CD4-positive, alpha-beta T cell treated with Interleukin-6 for 4 hours (primary cell): ENCODE data around the gene LRRC74B.

Experiments
- DNase-seq: peaks from one replicate; pipeline ENCODE4 v3.0.0-alpha.2; 2020; ENCODE audit warnings: mixed read lengths

Gene LRRC74B

DNA sequence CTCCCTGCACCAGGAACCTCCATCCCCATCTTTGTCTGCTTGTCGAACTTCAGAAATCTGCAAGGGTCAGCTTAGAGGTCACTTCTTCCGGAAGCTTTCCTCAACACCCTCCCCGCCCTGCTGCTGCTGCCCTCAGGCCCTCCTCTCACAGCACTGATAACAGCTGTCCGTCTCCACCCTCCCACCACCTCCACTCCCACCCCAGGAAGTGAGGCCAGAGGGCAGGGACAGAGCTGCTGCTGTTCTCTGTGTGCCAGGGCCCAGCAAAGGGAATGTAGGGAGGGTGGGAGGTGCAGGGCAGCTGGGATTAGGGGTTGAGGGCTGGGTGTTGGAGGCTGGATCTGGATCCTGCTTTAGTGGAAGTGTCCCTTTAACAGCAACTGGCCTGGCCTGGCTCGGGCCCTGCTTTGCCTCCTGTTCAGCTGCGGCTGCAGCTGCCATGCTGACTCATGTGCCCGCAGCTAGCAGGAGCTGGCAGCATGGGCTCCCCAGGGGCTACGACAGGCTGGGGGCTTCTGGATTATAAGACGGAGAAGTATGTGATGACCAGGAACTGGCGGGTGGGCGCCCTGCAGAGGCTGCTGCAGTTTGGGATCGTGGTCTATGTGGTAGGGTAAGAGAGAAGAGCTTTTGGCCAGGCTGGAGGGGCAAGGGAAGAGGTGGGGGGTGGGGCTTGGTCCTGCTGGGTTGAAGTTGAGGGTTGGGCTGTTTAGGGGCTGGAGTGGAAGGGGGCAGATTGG lies 30.9 kb upstream of the LRRC74B start, which contains the start of gene P2RX6:
P2RX6 (plus strand) TSS at position 440 of the 740 bp plus-strand sequence; CDS start at position 450, 10 bp downstream.
- no peak for DNase-seq

GRCh38 chr22:21015466-21016006 lies 30.2 kb upstream of the LRRC74B start:
- DNase-seq: no peak

GRCh38 chr22:21016644-21017420 lies 28.9 kb upstream of the LRRC74B start:
- no peak for DNase-seq

DNA sequence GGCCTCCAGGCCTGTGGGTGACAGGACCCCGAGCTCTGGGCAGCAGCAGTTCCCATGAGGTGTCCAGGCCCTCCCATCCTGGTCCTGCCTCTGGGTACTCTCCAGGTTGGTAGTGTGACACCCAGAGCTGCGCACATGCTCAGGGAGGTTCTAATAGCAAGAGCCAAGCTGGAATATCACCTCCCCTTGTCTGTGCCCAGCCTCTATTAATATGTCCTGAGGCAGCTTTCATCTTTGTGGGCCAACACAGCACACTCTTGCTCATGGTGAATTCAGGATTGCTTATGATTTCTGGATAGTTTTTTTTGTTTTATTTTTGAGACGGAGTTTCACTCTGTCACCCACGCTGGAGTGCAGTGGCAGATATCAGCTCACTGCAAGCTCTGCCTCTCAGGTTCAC lies 27.4 kb upstream of the LRRC74B start:
- DNase-seq: no peak

- no peak for DNase-seq
These were observed 24.8 kb upstream of the LRRC74B start for GRCh38 chr22:21020802-21021429.

DNA sequence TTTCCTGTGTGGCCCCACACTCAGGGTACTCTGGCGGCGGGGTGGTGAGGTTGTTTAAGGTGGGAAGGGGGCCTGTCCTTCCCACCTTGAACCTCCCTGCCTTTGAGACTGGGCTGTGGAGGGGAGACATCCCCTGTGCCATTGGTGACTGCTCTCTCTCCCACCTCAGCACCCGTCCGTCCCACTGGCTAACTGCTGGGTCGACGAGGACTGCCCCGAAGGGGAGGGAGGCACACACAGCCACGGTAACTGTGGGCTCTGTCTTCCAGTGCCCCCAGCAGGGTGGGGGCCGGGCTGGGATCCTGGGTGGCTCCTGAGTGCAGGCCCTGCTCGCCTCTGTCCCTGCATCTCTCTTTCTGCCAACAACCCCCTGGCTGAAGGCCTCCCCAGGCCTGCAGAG lies 23.2 kb upstream of the LRRC74B start:
- no peak for DNase-seq

DNA sequence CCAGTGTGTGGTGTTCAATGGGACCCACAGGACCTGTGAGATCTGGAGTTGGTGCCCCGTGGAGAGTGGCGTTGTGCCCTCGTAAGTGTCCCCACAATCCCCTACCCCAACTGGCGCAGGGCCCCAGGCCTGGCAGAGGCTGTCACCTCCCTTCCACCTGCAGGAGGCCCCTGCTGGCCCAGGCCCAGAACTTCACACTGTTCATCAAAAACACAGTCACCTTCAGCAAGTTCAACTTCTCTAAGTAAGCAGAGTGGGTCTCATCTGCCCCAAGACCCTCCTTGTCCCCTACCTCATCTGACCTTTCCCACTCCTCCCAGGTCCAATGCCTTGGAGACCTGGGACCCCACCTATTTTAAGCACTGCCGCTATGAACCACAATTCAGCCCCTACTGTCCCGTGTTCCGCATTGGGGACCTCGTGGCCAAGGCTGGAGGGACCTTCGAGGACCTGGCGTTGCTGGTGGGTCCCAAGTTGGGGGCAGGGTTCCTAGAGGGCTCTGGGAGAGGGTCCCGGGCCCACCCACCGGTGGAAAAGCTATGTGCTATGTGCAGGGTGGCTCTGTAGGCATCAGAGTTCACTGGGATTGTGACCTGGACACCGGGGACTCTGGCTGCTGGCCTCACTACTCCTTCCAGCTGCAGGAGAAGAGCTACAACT lies 22.7 kb upstream of the LRRC74B start:
- no peak for DNase-seq

- DNase-seq: peak; percentile 40
These were observed 20.5 kb upstream of the LRRC74B start for GRCh38 chr22:21025266-21025665.

GRCh38 chr22:21025763-21026755 lies 19.7 kb upstream of the LRRC74B start:
- DNase-seq: no peak

GRCh38 chr22:21026783-21027692 lies 18.7 kb upstream of the LRRC74B start:
- no peak for DNase-seq

DNA sequence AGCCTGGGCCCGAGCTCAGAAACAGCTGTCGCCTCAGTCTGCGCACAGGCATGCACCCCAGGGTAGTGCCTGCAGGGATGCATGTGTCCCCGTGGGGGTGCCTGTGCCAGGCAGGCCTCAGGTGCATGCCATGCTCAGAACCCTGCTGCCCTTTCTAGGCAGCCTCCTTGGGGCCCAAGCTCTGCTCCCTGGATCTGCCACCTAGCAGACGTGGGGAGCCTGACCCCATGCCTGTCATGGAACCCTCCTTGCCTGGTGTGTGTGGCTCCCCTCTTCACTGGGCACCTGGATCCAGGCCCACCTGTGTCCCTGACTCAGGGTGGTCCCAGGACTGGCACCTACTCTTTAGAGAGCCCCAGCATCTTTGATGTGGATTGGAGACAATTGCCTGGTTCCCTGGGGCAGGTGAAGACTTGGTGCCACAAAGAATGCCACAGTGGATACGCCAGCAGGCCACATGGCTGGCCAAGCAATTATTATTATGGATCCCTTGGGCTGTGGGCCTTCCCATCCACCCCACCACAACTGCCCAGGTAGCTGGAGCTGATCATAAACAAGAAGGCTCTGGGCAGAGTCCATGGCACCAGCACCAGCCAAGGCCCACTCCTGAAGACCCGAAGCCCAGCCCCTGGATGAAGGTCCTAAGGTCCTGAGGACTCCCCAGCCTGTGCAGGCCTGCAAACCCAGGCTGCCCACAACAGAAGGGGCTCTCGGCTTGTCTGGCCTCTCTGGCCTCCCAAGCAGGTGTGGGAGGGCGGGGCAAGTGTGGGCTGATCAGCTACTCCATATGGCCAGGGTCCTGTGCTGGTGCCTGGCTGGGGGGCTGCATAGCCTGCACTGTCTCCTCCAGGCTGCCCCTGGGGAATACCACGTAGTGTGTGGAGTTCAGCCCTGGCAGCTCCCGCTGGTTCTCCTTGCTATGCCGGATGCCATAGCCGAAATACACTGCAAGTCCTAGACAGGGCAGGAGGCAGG lies 17.2 kb upstream of the LRRC74B start:
- no peak for DNase-seq

DNA sequence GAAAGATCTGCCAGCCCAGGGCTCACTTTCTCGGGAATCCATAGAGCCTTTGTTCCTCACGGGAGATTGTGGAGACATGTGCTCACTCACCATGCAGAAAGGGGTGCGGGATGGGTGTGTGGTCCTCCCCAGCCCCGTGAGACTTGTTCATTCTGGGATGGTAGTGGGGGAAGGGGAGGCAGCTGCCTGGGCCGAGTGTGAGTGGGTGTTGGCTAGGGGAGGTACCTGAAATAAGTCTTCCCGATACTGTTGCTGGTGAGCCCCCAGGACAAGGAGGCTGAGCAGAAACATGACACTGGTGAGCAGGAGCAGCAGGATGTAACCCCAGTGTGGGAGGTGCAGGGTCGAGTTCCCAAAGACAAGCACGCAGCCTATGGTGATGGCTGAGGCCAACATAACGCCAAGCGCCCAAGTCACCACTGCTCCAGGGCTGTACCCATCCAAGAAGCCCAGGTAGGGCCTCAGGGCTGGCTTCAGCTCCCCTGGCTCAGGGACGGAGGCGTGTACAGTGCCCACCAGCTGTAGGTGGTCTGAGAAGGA lies 16.2 kb upstream of the LRRC74B start:
- DNase-seq: no peak

DNA sequence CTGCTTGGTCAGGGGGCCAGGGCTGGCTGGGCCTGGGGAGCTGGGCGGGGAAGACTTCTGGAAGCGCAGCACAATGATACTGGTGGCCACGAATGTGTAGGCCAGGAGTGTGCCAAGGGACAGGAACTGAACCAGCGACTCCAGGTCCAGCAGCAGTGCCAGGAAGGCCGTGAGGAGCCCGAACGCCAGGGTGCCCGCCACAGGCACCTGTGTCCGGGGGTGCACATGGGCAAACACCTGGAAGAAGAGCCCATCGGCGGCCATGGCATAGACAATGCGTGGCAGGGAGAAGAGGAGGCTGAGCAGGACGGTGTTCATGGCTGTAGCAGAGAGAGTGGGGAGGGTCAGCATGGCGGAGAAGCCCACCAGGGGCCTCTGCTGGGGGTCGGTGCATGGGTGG lies 15.7 kb upstream of the LRRC74B start:
- no peak for DNase-seq

DNA sequence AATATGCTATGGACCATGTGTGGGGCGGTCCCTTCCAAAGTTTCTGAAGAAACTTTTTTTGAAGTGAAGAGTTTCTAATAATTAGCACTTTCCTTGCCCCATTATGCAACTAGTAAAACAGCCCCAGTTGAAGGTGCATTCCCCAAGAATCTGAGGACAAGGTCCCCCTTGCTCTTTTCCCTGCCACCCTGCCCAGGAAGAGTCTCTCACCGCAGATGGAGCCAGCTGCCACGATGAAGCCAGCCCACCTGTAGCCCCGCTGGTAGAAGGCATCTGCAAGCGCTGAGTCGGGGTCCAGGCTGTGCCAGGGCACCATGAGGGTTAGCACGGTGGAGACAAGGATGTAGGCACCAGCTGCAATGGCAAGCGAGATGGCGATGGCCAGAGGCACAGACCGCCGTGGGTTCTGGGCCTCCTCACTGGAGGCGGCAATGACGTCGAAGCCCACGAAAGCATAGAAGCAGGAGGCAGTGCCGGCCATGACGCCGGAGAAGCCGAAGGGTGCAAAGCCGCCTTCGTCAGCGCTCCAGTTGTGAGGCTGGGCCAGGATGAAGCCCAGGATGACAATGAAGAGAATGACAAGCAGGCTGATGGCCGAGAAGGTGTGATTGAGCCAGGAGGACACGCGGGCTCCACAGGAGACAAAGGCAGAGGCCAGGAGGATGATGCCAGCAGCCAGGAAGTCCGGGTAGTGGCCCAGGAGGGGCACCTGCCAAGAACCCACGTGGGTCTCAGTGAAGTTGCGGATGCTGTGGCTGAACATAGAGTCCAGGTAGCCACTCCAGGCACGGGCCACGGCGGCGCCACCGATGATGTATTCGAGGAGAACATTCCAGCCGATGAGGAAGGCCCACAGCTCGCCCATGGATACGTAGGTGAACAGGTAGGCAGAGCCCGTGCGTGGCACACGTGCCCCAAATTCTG lies 14.9 kb upstream of the LRRC74B start:
- no peak for DNase-seq

- DNase-seq: no peak
These were observed 14.2 kb upstream of the LRRC74B start for GRCh38 chr22:21031545-21032036.

DNA sequence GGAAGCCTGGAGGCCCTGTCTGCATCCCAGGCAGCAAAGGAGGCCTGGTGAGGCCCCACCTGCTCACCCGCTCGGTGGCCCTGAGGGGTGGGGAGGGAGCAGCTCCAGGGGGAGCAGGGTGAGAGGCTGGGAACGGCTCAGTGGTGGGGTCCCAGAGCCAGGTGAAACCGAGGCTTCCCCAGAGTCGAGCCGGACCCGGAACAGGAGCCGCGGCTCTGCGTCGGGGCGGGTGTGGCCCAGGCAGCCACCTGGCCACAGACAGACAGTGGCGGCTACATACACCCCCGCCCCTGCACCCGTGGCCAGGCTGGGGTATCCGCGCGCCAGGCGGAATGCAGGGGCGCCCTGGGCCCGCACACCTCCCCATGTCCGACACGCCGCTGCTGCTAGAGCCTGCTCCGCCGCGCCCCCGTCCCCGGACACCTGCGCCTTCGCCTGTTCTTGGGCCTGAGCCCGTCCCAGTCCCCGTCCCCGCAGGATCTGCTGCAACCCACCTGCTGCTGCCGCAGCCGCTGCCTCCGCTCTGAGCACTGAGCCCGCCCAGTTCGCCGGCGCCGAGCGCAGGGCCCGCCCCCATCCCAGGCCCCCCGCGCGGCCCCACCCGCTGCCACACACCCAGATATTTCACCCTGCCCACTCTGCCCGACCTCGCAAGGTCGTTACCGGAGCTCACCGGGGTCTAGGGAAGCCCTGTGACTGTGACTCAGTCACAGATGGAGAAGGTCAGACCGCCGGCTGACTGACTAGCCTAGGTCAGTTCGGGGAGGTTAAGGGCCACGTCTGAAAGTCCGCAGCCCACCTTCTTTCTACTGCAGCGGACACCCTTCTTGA lies 13.5 kb upstream of the LRRC74B start, which contains the start of gene SLC7A4:
SLC7A4 (minus strand) TSS at position 525 of the 831 bp plus-strand sequence. CDS start 749 bp downstream, outside the sequence.
- DNase-seq: no peak
